Smooth muscle cell of bladder (primary cell): ENCODE measurements around the gene TMA7B. TPM values are rescaled to one million over a fixed set of nuclear protein-coding genes. Genes with fewer than 3 reads are reported as not detected.

Source experiments
- total RNA-seq: library from RNA; depleted of rRNA; stranded (reverse); fragments of >200 nt; gene quantifications from 2 replicates; pipeline ENCODE4 v1.2.3, GENCODE V29; 2014

The TMA7B gene
- total RNA-seq: not detected in 2 replicates

GRCh38 chr22:39959640-39960447 lies at the start of gene TMA7B:
Gene TMA7B (plus strand): TSS chr22:39960397. CDS start chr22:39964375, 3,978 bp downstream.

GRCh38 chr22:39994566-39995392 lies 34.6 kb downstream of the TMA7B start, which contains the start of gene FAM83F:
Gene FAM83F (plus strand): TSS chr22:39994954. CDS start chr22:39995043, 89 bp downstream.

Other genes starting within 250 kb of the TMA7B start
- gene ENTHD1, start 66.6 kb upstream of the TMA7B start, total RNA-seq: not detected in 2 replicates
- gene GRAP2, start 59.3 kb upstream of the TMA7B start, total RNA-seq: under 0.01 TPM in 1 of 2 replicates, not detected in the other
- under 0.01 and 0.09 TPM in 2 replicates for gene FAM83F, start 34.6 kb downstream of the TMA7B start, total RNA-seq
- gene TNRC6B, start 217.5 kb downstream of the TMA7B start, total RNA-seq: 12.1 and 14.4 TPM in 2 replicates